T-helper 9 cell (primary cell): ENCODE results near the gene PRSS56.

ENCODE experiments used
- DNase-seq: peaks from one replicate; pipeline ENCODE4 v3.0.0-alpha.2; 2020

Gene PRSS56

DNA sequence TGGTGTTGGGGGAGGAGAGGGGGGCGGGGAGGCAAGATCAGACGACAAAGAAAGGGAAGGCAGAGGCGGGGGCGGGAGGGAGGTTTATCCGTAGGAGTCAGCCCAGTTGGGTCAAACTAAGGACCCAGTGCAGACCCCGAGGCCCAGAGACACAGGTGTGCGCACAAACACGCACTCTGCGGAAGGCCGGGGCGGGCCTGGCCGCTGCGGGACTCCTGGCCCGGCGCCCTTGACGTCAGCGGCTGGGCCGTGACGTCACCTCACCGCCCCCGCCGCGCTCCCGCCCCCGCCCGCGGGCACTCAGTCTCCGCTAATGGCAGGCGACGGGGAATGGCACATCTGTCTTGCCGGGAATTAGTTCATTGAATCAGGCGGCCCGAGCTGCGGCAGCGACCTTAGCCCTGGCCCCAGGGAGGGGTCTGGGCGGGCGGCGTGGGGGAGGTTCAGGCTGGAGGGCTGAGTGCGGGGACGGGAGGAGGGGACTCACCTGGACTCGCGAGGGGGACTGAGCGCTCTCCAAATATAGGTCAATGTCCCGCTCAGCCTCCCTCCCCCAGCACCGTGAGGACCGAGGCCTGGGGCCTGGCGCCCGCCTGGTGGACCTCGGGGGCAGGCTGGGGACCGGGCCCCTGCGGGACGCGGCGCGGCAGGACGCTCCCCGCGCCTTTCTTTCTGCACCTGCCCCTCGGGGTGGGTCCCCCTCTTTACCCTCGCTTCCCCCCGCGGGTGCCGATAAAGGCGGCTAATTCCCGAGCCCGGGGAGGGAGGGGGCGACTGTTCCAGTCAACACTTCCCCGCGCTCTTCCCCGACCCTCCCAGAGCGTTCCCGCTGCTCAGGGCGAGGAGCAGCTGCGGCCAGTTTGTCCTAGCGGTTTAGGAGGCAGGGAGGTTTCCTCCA lies 17.0 kb upstream of the PRSS56 start:
- DNase-seq: peak; percentile 32

GRCh38 chr2:232503809-232504323 lies 16.3 kb upstream of the PRSS56 start:
- DNase-seq: no peak

GRCh38 chr2:232504438-232504837 lies 15.8 kb upstream of the PRSS56 start:
- DNase-seq: no peak

- no peak for DNase-seq
These were observed 14.3 kb upstream of the PRSS56 start for GRCh38 chr2:232505856-232506255.

DNA sequence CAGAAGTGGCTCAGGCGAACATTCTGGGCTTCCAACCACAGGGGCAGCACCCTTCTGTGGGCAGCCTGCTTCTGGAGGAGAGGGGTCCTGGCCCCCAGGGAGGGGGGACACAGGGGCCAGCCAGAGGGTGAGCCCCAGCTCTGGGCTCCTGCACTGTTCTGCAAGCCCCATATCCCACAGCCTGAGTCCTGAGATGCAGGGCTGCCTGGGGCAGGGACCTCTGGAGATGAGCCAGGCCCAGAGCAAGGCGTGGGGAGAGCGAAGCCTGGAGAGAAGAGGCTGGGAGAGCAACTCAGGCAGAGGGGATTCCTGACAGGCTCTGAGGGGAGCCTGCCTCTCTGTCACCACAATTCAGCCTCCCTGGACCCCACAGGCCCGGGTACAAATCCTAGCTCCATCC lies 13.5 kb upstream of the PRSS56 start:
- DNase-seq: no peak

- no peak for DNase-seq
These were observed 11.9 kb upstream of the PRSS56 start for GRCh38 chr2:232508251-232508650.

DNA sequence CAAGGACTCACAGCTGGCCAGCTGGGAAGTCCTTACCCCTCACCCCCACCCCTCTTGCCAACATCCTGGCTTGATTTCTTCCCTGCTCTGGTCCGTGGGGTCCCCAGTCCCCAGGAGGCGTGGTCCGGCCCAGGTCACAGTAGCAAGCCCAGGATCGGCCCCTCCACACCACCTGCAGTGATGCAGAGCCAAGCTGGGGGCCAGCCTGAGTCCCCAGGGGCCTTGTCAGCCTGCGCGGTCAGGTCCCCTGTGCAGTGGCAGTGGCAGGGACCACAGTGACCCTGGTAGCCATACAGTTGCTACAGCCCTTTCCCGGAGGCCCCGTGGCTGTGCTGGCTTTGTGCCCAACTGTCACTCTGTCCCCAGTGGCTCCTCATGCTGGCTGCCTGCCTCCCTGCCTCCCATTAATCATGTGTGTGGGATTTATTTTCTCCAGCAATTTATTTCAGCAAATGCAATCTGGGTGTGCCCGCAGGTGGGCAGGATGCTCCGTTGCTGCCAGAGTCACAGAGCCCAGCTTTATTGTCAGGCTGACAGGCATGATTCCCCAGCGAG lies 8.8 kb upstream of the PRSS56 start:
- no peak for DNase-seq

DNA sequence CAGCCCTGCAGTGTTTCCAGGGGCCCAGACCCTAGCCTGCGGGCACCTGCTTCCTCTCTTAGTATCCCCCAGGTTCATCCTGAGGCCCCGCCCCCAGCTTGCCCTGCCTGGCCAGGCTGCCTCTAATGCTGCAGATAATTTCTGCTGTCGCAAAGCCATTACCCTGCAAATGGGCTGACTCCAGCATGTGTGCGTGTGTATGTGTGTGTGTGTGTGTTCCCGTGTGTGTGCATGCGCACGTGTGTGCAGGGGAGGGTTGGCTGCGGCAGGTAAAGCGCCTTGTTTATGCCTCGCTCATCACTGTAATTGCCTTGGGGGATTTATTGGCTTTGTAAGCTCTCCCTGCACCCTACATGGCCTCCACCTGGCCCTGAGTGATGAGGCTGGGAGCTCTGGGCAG lies 7.6 kb upstream of the PRSS56 start:
- no peak for DNase-seq

GRCh38 chr2:232513353-232513752 lies 6.8 kb upstream of the PRSS56 start:
- DNase-seq: no peak

GRCh38 chr2:232515639-232516038 lies 4.5 kb upstream of the PRSS56 start:
- no peak for DNase-seq

DNA sequence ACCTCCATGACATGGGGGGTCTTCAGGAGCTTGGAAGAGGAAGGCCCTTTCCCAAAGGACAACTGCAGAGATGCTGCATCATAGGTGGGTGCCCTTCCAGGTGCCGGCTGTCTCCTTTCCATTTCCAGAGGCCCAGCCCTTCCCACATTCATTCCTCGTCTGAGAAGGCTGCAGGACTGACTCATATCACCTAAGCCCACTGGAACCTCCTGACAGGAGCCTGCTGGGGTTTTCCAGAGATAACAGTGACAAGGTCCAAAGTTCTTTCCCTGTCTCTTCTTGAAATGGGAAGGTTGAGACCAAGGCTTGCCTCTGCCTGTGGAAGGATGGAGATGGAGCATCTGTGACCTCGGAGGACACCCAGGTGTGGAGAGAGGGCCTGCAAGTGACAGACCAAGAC lies 3.6 kb upstream of the PRSS56 start:
- DNase-seq: no peak

DNA sequence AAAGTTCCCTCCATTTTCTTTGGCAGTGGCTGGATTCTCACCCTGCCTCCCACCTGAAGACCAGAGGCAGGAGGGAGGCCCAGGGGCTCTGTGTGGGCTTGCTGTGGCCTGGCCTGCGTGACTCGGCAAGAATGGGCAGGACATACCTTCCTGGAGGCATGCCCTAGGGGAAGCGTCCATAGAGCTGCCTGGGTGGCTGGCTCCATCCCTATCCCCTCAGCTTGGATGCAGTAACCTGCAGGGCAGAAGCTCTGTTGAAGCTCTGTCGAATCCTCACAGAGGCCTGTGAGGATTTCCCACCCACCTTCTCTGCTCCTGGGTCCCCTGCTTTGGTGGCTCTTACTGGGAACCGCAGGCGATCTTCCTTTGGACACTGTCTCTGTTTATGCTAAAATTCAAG lies 1.3 kb upstream of the PRSS56 start:
- DNase-seq: no peak

DNA sequence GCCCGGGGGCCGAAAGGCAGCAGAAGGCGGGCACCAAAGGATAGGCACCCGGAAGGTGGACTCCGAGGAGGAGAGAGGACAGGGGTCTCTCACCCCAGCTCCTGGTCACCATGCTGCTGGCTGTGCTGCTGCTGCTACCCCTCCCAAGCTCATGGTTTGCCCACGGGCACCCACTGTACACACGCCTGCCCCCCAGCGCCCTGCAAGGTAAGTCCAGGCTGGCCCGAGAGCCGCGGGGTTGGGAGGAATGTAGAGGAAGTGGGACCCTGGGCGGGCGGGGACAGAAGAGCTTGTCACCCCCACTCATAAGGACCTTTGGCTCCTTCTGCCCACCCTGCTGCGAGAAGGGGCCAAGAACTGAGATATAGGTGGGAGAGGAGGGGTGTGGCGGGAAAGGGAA lies 301 bp downstream of the PRSS56 start:
- DNase-seq: no peak

DNA sequence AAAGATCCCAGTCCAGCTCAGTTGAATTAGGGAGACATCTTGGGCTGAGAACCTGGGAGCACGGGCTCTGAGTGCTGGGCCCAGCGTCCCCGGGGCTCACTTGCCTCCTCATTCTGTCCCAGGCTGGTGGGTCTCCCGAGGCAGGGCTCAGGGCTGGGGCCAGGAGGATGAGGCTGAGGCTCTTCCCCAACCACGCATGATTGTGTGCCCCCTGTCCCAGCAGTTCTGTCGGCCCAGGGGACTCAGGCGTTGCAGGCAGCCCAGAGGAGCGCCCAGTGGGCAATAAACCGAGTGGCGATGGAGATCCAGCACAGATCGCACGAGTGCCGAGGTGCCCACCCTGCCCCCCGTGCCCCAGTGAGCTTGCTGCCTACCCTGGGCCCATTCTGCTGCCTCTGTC lies 910 bp downstream of the PRSS56 start:
- DNase-seq: no peak

DNA sequence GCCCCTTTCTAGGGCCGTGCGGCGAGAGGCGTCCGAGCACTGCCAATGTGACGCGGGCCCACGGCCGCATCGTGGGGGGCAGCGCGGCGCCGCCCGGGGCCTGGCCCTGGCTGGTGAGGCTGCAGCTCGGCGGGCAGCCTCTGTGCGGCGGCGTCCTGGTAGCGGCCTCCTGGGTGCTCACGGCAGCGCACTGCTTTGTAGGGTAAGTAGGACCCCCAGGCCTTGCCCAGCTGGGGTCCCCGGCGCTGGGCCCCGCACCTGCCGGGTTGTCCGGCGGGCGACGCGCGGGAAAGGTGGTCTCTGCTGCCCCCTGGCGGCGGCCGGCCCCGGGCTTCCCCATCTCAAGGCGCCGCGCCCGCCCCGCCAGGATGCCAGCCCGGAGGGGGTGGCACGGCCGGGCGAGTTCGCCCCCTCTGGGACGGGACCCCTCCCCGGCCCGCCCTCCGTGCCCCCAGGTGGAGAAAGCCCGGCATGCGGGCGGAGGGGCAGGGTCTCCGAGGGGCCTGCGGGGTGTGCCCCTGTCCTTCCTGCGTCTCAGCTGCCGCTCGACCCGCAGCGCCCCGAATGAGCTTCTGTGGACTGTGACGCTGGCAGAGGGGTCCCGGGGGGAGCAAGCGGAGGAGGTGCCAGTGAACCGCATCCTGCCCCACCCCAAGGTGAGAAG lies 1.9 kb downstream of the PRSS56 start:
- peak; percentile 74 for DNase-seq

- no peak for DNase-seq
These were observed 2.6 kb downstream of the PRSS56 start for GRCh38 chr2:232522623-232523401.

- no peak for DNase-seq
These were observed 3.2 kb downstream of the PRSS56 start for GRCh38 chr2:232523402-232523681.

DNA sequence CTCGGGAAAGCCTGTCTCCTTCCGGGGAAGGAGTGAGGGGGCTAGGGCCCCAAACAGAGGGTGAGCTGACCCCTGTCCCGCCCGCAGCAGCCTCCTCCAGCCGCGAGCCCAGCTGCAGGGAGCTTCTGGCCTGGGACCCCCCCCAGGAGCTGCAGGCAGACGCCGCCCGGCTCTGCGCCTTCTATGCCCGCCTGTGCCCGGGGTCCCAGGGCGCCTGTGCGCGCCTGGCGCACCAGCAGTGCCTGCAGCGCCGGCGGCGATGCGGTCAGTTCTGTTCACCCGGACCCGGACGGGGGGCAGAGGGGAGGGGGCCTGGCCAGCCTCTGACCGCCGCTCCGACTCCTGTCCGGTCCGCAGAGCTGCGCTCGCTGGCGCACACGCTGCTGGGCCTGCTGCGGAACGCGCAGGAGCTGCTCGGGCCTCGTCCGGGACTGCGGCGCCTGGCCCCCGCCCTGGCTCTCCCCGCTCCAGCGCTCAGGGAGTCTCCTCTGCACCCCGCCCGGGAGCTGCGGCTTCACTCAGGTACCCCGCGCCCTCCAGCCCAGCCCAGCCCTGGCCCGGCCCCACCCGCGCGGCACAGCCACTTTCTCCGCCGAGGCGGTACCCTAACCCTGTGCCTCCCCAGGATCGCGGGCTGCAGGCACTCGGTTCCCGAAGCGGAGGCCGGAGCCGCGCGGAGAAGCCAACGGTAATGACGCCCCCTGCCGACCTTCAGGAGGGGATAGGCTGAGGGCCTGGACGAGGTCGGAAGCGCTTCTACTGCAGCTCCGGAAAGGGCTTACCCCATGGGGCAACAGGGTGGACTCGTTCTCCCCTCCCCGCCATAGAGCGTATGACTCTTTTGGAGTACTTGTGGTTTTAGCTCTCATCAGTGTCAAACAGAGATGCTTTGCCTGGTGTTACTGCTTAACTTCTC lies 3.8 kb downstream of the PRSS56 start:
- no peak for DNase-seq

- DNase-seq: no peak
These were observed 4.6 kb downstream of the PRSS56 start for GRCh38 chr2:232524771-232525170.

DNA sequence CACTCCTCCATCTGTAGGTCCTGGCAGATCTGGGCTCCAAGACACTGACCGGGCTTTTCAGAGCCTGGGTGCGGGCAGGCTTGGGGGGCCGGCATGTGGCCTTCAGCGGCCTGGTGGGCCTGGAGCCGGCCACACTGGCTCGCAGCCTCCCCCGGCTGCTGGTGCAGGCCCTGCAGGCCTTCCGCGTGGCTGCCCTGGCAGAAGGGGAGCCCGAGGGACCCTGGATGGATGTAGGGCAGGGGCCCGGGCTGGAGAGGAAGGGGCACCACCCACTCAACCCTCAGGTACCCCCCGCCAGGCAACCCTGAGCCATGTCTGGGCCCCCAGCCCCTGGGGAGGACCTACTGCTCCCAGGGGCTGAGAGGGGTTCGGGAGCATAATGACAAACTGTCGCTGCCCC lies 5.0 kb downstream of the PRSS56 start:
- no peak for DNase-seq

DNA sequence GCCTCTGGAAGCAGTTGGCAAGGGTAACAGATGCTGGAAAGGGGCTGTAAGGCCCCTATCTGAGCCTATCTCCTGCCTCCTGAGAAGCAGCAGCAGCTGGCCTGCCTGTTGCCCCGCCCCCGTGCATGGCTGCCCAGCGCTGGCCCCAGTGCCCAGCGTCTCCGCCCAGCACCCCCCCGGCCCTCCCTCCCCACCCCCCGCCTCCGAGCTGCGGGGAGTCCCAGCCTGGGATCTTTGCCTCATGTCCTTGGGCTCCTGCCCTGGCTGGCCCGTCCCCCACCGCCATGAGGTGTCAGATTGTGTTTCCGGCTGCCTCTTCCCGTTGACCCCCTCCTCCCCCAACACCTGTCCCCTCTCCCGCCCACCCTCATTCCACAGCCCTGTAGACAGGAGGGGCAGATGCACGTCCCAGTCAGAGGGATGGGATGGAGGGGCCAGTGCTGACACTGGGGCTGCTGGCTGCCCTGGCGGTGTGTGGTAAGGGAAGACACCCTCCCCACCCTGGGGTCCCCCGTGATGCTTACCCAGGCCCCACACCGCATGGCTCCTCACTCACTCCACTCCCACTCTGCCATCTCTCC lies 5.7 kb downstream of the PRSS56 start, which contains the start of gene CHRND:
TSS of gene CHRND (plus strand) at position 370 of the 581 bp plus-strand sequence. CDS start at position 426, 56 bp downstream.
- no peak for DNase-seq
